Esophagus mucosa (tissue), 1 donor: ENCODE results near the gene CSHL1. TPM values are rescaled to one million over a fixed set of nuclear protein-coding genes. Genes with fewer than 3 reads are reported as not detected.
"Not testable (repeated sequence)": the region's sequence is repeated elsewhere in the genome, so short reads cannot be mapped to it uniquely, and the experiment has no call there.

Experiments
- ATAC-seq: fragments of 200-7000 bp; cut with Tn5 transposase; one replicate; pipeline ENCODE4 v1.9.1; 2020
- total RNA-seq: library from RNA; stranded (reverse); gene quantifications from one replicate; pipeline ENCODE4 v1.2.4, GENCODE V29; 2023
- donor health status: DM: yes; HTN: yes; CAD: no.

The CSHL1 gene
- total RNA-seq, 1 donor from 2014 or later, result not detected

- no peak for ATAC-seq
Observed at GRCh38 chr17:63939884-63940283, 28.8 kb upstream of the CSHL1 start.

GRCh38 chr17:63939401-63939800 lies 28.3 kb upstream of the CSHL1 start:
- ATAC-seq, result no peak

GRCh38 chr17:63937920-63938319 lies 26.9 kb upstream of the CSHL1 start:
- ATAC-seq, result no peak

- ATAC-seq, result no peak
Observed at GRCh38 chr17:63937319-63937718, 26.3 kb upstream of the CSHL1 start.

GRCh38 chr17:63934183-63935112 lies 23.4 kb upstream of the CSHL1 start:
- no peak for ATAC-seq

- ATAC-seq, result no peak
Observed at GRCh38 chr17:63933598-63933997, 22.5 kb upstream of the CSHL1 start.

GRCh38 chr17:63932721-63933120 lies 21.7 kb upstream of the CSHL1 start:
- ATAC-seq, result no peak

- ATAC-seq, result peak; percentile 31
Observed at GRCh38 chr17:63931981-63932561, 21.0 kb upstream of the CSHL1 start, which contains the start of gene CD79B. Gene CD79B, minus strand, starts transcription at chr17:63932331. Its CDS starts 70 bp downstream, at chr17:63932261.

GRCh38 chr17:63930951-63931575 lies 20.0 kb upstream of the CSHL1 start:
- ATAC-seq, result peak; percentile 63

- peak; percentile 20 for ATAC-seq
Observed at GRCh38 chr17:63929860-63930766, 19.1 kb upstream of the CSHL1 start.

- no peak for ATAC-seq
Observed at GRCh38 chr17:63928966-63929695, 18.1 kb upstream of the CSHL1 start.

GRCh38 chr17:63928172-63928666 lies 17.2 kb upstream of the CSHL1 start:
- no peak for ATAC-seq

GRCh38 chr17:63927464-63928171 lies 16.6 kb upstream of the CSHL1 start:
- ATAC-seq, result no peak

GRCh38 chr17:63926164-63926563 lies 15.1 kb upstream of the CSHL1 start:
- no peak for ATAC-seq

GRCh38 chr17:63925615-63926014 lies 14.6 kb upstream of the CSHL1 start:
- ATAC-seq, result no peak

- ATAC-seq, result peak; percentile 24
Observed at GRCh38 chr17:63922402-63922801, 11.3 kb upstream of the CSHL1 start.

- not testable (repeated sequence) for ATAC-seq
Observed at GRCh38 chr17:63920779-63921178, 9.7 kb upstream of the CSHL1 start.

- not testable (repeated sequence) for ATAC-seq
Observed at GRCh38 chr17:63920050-63920449, 9.0 kb upstream of the CSHL1 start.

- ATAC-seq, result peak; percentile 84
Observed at GRCh38 chr17:63919311-63919723, 8.3 kb upstream of the CSHL1 start.

GRCh38 chr17:63918789-63919305 lies 7.8 kb upstream of the CSHL1 start, which contains the start of gene GH1:
Gene GH1, minus strand, starts transcription at chr17:63918839. Its CDS starts 63 bp downstream, at chr17:63918776.
- not testable (repeated sequence) for ATAC-seq
